ENCODE measurements around the gene PLEKHD1. TPM values are rescaled to one million over a fixed set of nuclear protein-coding genes. Genes with fewer than 3 reads are reported as not detected.

Gene PLEKHD1
- total and polyA plus RNA-seq, 4 donors = 0.05 to 0.08 (median 0.06) TPM; not detected in 1

DNA sequence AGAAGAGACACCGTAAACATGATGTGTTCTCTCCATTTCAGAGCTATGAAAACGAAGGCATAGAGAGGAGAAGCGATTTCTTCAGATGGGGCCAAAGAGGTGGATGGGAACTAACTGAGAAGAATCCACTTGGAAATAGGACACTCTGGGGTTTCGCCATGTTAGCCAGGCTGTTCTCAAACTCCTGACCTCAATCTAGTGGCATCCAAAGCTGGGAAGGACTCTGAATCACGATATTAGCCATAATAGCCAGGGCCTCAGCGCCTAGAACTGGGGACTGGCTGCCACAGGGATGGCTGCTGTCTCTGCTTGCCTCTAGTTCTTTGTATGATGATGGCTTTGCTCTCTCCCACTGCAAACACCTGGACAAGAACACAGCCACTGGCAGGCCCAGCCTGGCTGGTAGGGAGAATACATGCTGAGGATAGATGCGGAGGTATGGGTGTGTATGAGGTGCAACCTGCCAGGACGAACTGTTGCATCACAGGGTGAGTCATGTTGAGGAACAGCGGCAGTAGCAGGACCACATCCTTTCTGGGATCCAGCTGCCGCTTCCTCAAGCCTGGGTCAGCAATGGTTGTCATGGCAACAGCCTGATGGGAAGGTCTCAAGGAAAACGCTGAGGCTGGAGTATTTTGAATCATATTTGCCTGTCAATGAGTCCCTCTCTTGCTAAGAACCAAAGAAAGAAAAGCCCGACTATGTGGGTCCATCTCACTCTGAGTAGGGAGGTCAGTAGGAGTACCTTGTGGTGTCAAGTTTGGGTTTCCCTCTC lies 59.0 kb downstream of the PLEKHD1 start:
- H3K9ac ChIP-seq (ENCODE audit: low read depth in 1 of 2, low read length in 2 of 2) = no peak overlapping the region
- no peak overlapping the region for H3K4me3 ChIP-seq (ENCODE audit: low read depth in 1 of 3, low read length in 3 of 3)
- peaks cover 0 to 15% (median 9%) of the 10 kb centered on the region in 4 donors for H3K4me1 ChIP-seq (ENCODE audit: control insufficient read depth in 4 of 4, insufficient read depth in 4 of 4, low read length in 3 of 4)
- DNase-seq (ENCODE audit: low spot score) = no peak
- H3K27ac ChIP-seq (ENCODE audit: low read depth in 1 of 2, low read length in 2 of 2) = no peak overlapping the region
- H3K27me3 ChIP-seq (ENCODE audit: control insufficient read depth in 4 of 4, insufficient read depth in 4 of 4, low read length in 3 of 4) = no peaks in the 10 kb centered on the region
- no peaks in the 10 kb centered on the region for H3K9me3 ChIP-seq (ENCODE audit: control insufficient read depth in 4 of 4, low read length in 3 of 4)
- no peaks in the 10 kb centered on the region for H3K36me3 ChIP-seq (ENCODE audit: control insufficient read depth in 4 of 4, insufficient read depth in 3 of 4, low read depth in 1 of 4, low read length in 3 of 4)
- TF ChIP-seq EGR1 (IDR thresholded peaks at IDR 0.05; ENCODE audit: low read depth in 2 of 2) (no peak), HNF4A (conservative IDR thresholded peaks at IDR 0.05) (no peak), JUND (IDR thresholded peaks at IDR 0.05) (peak in 1 of 2 donors; percentile 42), SP1 (IDR thresholded peaks at IDR 0.05) (no peak), NR2F2 (IDR thresholded peaks at IDR 0.05) (no peak), YY1 (IDR thresholded peaks at IDR 0.05) (no peak), GABPA (IDR thresholded peaks at IDR 0.05 in 1 of 2, conservative IDR thresholded peaks at IDR 0.05 in 1 of 2) (no peak)
- TF ChIP-seq, protein P1, sequence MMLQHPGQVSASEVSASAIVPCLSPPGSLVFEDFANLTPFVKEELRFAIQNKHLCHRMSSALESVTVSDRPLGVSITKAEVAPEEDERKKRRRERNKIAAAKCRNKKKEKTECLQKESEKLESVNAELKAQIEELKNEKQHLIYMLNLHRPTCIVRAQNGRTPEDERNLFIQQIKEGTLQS (IDR thresholded peaks at IDR 0.05) = no peak
- 63% methylated on average over 12 of the region's 12 CpGs for WGBS

DNA sequence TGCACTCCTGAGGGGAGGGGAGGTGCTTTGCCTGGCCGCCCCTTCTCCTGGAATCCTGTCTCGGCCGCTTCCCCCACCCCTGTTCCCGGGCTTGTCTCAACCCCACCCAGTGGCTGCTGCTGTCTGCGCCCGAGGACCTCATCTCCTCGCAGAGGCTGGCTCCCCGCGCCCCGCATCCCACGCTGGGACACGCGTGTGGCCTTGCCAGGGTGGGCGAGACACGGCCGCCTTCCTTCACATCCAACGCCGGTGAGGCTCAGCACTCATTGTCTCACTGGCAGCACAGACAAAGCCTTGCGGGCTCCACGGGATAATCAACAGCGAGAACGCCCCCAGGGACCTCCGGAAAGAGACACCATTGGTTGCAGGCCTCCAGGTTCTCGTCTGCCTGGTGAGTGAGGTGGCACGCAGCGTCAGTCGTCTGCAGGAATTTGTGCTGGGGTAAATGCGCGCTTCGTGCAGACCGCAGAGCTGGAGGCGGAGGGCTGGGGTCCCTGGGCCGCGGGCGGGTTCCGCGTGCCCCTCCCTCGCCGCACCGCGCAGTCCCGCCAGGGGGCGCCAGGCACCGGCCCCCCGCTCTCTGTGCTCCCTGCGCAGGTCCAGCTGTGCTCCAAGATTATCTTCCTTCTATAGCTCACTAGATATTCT lies 63.3 kb downstream of the PLEKHD1 start:
- 15% methylated on average over 46 of the region's 46 CpGs for WGBS
- Histone ChIP-seq H3K9me3 (ENCODE audit: control insufficient read depth in 4 of 4, low read length in 3 of 4) (no peaks in the 10 kb centered on the region), H3K27ac (ENCODE audit: low read depth in 1 of 2, low read length in 2 of 2) (no peak overlapping the region), H3K27me3 (ENCODE audit: control insufficient read depth in 4 of 4, insufficient read depth in 4 of 4, low read length in 3 of 4) (peaks cover 0 to 2% (median 0%) of the 10 kb centered on the region in 4 donors), H3K4me3 (ENCODE audit: low read depth in 1 of 3, low read length in 3 of 3) (no peak overlapping the region), H3K4me1 (ENCODE audit: control insufficient read depth in 4 of 4, insufficient read depth in 4 of 4, low read length in 3 of 4) (peaks cover 0 to 3% (median 1%) of the 10 kb centered on the region in 4 donors), H3K36me3 (ENCODE audit: control insufficient read depth in 4 of 4, insufficient read depth in 3 of 4, low read depth in 1 of 4, low read length in 3 of 4) (no peaks in the 10 kb centered on the region), H3K9ac (ENCODE audit: low read depth in 1 of 2, low read length in 2 of 2) (no peak overlapping the region)
- TF ChIP-seq, protein P1 (IDR thresholded peaks at IDR 0.05) = no peak
- TF ChIP-seq, protein P2, sequence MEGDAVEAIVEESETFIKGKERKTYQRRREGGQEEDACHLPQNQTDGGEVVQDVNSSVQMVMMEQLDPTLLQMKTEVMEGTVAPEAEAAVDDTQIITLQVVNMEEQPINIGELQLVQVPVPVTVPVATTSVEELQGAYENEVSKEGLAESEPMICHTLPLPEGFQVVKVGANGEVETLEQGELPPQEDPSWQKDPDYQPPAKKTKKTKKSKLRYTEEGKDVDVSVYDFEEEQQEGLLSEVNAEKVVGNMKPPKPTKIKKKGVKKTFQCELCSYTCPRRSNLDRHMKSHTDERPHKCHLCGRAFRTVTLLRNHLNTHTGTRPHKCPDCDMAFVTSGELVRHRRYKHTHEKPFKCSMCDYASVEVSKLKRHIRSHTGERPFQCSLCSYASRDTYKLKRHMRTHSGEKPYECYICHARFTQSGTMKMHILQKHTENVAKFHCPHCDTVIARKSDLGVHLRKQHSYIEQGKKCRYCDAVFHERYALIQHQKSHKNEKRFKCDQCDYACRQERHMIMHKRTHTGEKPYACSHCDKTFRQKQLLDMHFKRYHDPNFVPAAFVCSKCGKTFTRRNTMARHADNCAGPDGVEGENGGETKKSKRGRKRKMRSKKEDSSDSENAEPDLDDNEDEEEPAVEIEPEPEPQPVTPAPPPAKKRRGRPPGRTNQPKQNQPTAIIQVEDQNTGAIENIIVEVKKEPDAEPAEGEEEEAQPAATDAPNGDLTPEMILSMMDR (IDR thresholded peaks at IDR 0.05; ENCODE audit: low read depth, low read length, missing input control) = peak; percentile 1
- peak in 1 of 2 donors; percentile 23 for TF ChIP-seq RAD21 (IDR thresholded peaks at IDR 0.05)
- DNase-seq (ENCODE audit: low spot score) = no peak

DNA sequence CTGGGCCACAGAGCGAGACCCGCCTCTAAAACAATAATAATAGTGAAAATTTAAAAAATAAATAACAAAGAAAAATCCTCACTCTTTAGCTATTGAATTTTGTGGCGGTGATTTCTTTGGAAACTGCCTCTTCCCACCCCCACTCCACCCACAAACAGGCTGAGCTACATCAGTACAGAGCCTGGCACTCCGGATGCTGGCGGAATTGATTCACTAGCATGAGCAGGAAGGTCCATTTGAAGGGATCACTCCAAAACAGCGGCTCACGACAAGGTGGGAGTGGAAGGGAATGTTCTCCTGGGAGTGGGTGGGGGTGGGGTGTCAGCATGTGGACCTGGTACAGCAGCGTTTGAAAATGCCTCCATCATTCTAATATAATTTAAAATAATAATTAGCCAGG lies 64.0 kb downstream of the PLEKHD1 start:
- Histone ChIP-seq H3K27me3 (ENCODE audit: control insufficient read depth in 4 of 4, insufficient read depth in 4 of 4, low read length in 3 of 4) (peaks cover 0 to 4% (median 1%) of the 10 kb centered on the region in 4 donors), H3K4me1 (ENCODE audit: control insufficient read depth in 4 of 4, insufficient read depth in 4 of 4, low read length in 3 of 4) (peaks cover 0 to 3% (median 1%) of the 10 kb centered on the region in 4 donors), H3K27ac (ENCODE audit: low read depth in 1 of 2, low read length in 2 of 2) (no peak overlapping the region), H3K9me3 (ENCODE audit: control insufficient read depth in 4 of 4, low read length in 3 of 4) (no peaks in the 10 kb centered on the region), H3K9ac (ENCODE audit: low read depth in 1 of 2, low read length in 2 of 2) (no peak overlapping the region), H3K36me3 (ENCODE audit: control insufficient read depth in 4 of 4, insufficient read depth in 3 of 4, low read depth in 1 of 4, low read length in 3 of 4) (no peaks in the 10 kb centered on the region), H3K4me3 (ENCODE audit: low read depth in 1 of 3, low read length in 3 of 3) (no peak overlapping the region)
- TF ChIP-seq HNF4G (IDR thresholded peaks at IDR 0.05) = no peak
- no peak for TF ChIP-seq NR2F2 (IDR thresholded peaks at IDR 0.05)
- no peak for TF ChIP-seq FOXA1 (IDR thresholded peaks at IDR 0.05)
- TF ChIP-seq RXRA (IDR thresholded peaks at IDR 0.05) = no peak
- no peak for TF ChIP-seq EGR1 (IDR thresholded peaks at IDR 0.05; ENCODE audit: low read depth in 2 of 2)
- TF ChIP-seq, protein P1 (IDR thresholded peaks at IDR 0.05) = no peak
- TF ChIP-seq, protein P2 (IDR thresholded peaks at IDR 0.05; ENCODE audit: low read depth, low read length, missing input control) = no peak
- TF ChIP-seq, protein P3, sequence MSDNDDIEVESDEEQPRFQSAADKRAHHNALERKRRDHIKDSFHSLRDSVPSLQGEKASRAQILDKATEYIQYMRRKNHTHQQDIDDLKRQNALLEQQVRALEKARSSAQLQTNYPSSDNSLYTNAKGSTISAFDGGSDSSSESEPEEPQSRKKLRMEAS (IDR thresholded peaks at IDR 0.05) = no peak
- TF ChIP-seq YY1 (IDR thresholded peaks at IDR 0.05) = no peak
- no peak for TF ChIP-seq TAF1 (conservative IDR thresholded peaks at IDR 0.05)
- TF ChIP-seq GABPA (IDR thresholded peaks at IDR 0.05 in 1 of 2, conservative IDR thresholded peaks at IDR 0.05 in 1 of 2) = no peak
- no peak for TF ChIP-seq RAD21 (IDR thresholded peaks at IDR 0.05)
- 87% methylated on average over 8 of the region's 8 CpGs for WGBS
- no peak for DNase-seq (ENCODE audit: low spot score)

All from liver (tissue), 9 donors.